Activated naive CD8-positive, alpha-beta T cell treated with anti-CD3 and anti-CD28 coated beads for 36 hours (primary cell): Measurements from ENCODE around the gene MRTFA. TPM values are rescaled to one million over a fixed set of nuclear protein-coding genes. Genes with fewer than 3 reads are reported as not detected.

ENCODE experiments used
- DNase-seq: peaks from one replicate; pipeline ENCODE4 v3.0.0; 2021
- H3K27ac Mint-ChIP-seq: one replicate; pipeline ENCODE4 v1.8.0; 2022; ENCODE audit warnings: mild to moderate bottlenecking, moderate library complexity, mixed read lengths
- H3K27me3 Mint-ChIP-seq: one replicate; pipeline ENCODE4 v1.8.0; 2022; ENCODE audit warnings: mild to moderate bottlenecking, mixed read lengths
- H3K36me3 Mint-ChIP-seq: one replicate; pipeline ENCODE4 v1.8.0; 2021; ENCODE audit warnings: mild to moderate bottlenecking, mixed read lengths
- H3K4me1 Mint-ChIP-seq: one replicate; pipeline ENCODE4 v1.8.0; 2021; ENCODE audit warnings: mixed read lengths
- H3K4me3 Mint-ChIP-seq: one replicate; pipeline ENCODE4 v1.8.0; 2022; ENCODE audit warnings: mild to moderate bottlenecking, moderate library complexity, mixed read lengths
- H3K9me3 Mint-ChIP-seq: one replicate; pipeline ENCODE4 v1.8.0; 2022; ENCODE audit warnings: mixed read lengths
- total RNA-seq, 2 experiments: library from RNA; stranded (reverse); gene quantifications; one replicate each; pipeline ENCODE4 v1.2.3, GENCODE V29; 2021

The MRTFA gene
- total RNA-seq, 2 experiments from 2014 or later, result 35.3 to 37.6 TPM

- DNase-seq, result no peak
- Mint-ChIP-seq H3K27me3 (no peaks in the 10 kb centered on the region), H3K4me1 (peaks cover 23% of the 10 kb centered on the region), H3K4me3 (no peak overlapping the region), H3K9me3 (no peaks in the 10 kb centered on the region), H3K27ac (peak overlapping the region; percentile 5), H3K36me3 (peaks cover 26% of the 10 kb centered on the region)
Measured at GRCh38 chr22:40419718-40420117, 216.8 kb downstream of the MRTFA start.

- DNase-seq, result peak; percentile 58
- H3K9me3 Mint-ChIP-seq, result no peaks in the 10 kb centered on the region
- H3K4me1 Mint-ChIP-seq, result peaks cover 23% of the 10 kb centered on the region
- H3K27ac Mint-ChIP-seq, result no peak overlapping the region
- no peaks in the 10 kb centered on the region for H3K27me3 Mint-ChIP-seq
- H3K36me3 Mint-ChIP-seq, result peaks cover 23% of the 10 kb centered on the region
- H3K4me3 Mint-ChIP-seq, result no peak overlapping the region
Measured at GRCh38 chr22:40418366-40419201, 217.9 kb downstream of the MRTFA start.

- peaks cover 21% of the 10 kb centered on the region for H3K36me3 Mint-ChIP-seq
- DNase-seq, result no peak
- no peaks in the 10 kb centered on the region for H3K9me3 Mint-ChIP-seq
- H3K27ac Mint-ChIP-seq, result no peak overlapping the region
- H3K27me3 Mint-ChIP-seq, result no peaks in the 10 kb centered on the region
- H3K4me3 Mint-ChIP-seq, result no peak overlapping the region
- H3K4me1 Mint-ChIP-seq, result peaks cover 23% of the 10 kb centered on the region
Measured at GRCh38 chr22:40417881-40418280, 218.6 kb downstream of the MRTFA start.

GRCh38 chr22:40417041-40417440, 219.5 kb downstream of the MRTFA start:
- DNase-seq, result no peak
- peaks cover 23% of the 10 kb centered on the region for H3K4me1 Mint-ChIP-seq
- H3K27ac Mint-ChIP-seq, result no peak overlapping the region
- no peak overlapping the region for H3K4me3 Mint-ChIP-seq
- H3K36me3 Mint-ChIP-seq, result peaks cover 22% of the 10 kb centered on the region
- H3K27me3 Mint-ChIP-seq, result no peaks in the 10 kb centered on the region
- no peaks in the 10 kb centered on the region for H3K9me3 Mint-ChIP-seq

GRCh38 chr22:40416636-40417035, 219.9 kb downstream of the MRTFA start:
- H3K9me3 Mint-ChIP-seq, result no peaks in the 10 kb centered on the region
- H3K4me3 Mint-ChIP-seq, result no peak overlapping the region
- H3K27ac Mint-ChIP-seq, result peak overlapping the region; percentile 87
- no peak for DNase-seq
- peaks cover 23% of the 10 kb centered on the region for H3K4me1 Mint-ChIP-seq
- peaks cover 22% of the 10 kb centered on the region for H3K36me3 Mint-ChIP-seq
- H3K27me3 Mint-ChIP-seq, result no peaks in the 10 kb centered on the region

- H3K36me3 Mint-ChIP-seq, result peaks cover 25% of the 10 kb centered on the region
- peaks cover 23% of the 10 kb centered on the region for H3K4me1 Mint-ChIP-seq
- no peak overlapping the region for H3K4me3 Mint-ChIP-seq
- no peaks in the 10 kb centered on the region for H3K27me3 Mint-ChIP-seq
- H3K27ac Mint-ChIP-seq, result peak overlapping the region; percentile 87
- no peak for DNase-seq
- no peaks in the 10 kb centered on the region for H3K9me3 Mint-ChIP-seq
Measured at GRCh38 chr22:40416267-40416570, 220.3 kb downstream of the MRTFA start.

GRCh38 chr22:40415531-40416266, 220.8 kb downstream of the MRTFA start:
- peak overlapping the region; percentile 15 for H3K4me3 Mint-ChIP-seq
- H3K4me1 Mint-ChIP-seq, result peaks cover 23% of the 10 kb centered on the region
- no peaks in the 10 kb centered on the region for H3K9me3 Mint-ChIP-seq
- DNase-seq, result no peak
- H3K36me3 Mint-ChIP-seq, result peaks cover 26% of the 10 kb centered on the region
- peak overlapping the region; percentile 87 for H3K27ac Mint-ChIP-seq
- H3K27me3 Mint-ChIP-seq, result no peaks in the 10 kb centered on the region

- no peak for DNase-seq
- peak overlapping the region; percentile 87 for H3K27ac Mint-ChIP-seq
- peaks cover 26% of the 10 kb centered on the region for H3K36me3 Mint-ChIP-seq
- no peaks in the 10 kb centered on the region for H3K9me3 Mint-ChIP-seq
- no peak overlapping the region for H3K4me3 Mint-ChIP-seq
- H3K27me3 Mint-ChIP-seq, result no peaks in the 10 kb centered on the region
- peaks cover 23% of the 10 kb centered on the region for H3K4me1 Mint-ChIP-seq
Measured at GRCh38 chr22:40414838-40415505, 221.5 kb downstream of the MRTFA start.

GRCh38 chr22:40414311-40414710, 222.2 kb downstream of the MRTFA start:
- H3K27me3 Mint-ChIP-seq, result no peaks in the 10 kb centered on the region
- H3K36me3 Mint-ChIP-seq, result peaks cover 26% of the 10 kb centered on the region
- H3K4me3 Mint-ChIP-seq, result no peak overlapping the region
- peaks cover 20% of the 10 kb centered on the region for H3K4me1 Mint-ChIP-seq
- DNase-seq, result no peak
- no peaks in the 10 kb centered on the region for H3K9me3 Mint-ChIP-seq
- H3K27ac Mint-ChIP-seq, result peak overlapping the region; percentile 38

- peaks cover 26% of the 10 kb centered on the region for H3K36me3 Mint-ChIP-seq
- DNase-seq, result no peak
- H3K4me1 Mint-ChIP-seq, result peaks cover 20% of the 10 kb centered on the region
- no peaks in the 10 kb centered on the region for H3K9me3 Mint-ChIP-seq
- no peaks in the 10 kb centered on the region for H3K27me3 Mint-ChIP-seq
- H3K27ac Mint-ChIP-seq, result peak overlapping the region; percentile 38
- H3K4me3 Mint-ChIP-seq, result no peak overlapping the region
Measured at GRCh38 chr22:40413873-40414272, 222.6 kb downstream of the MRTFA start.

GRCh38 chr22:40412441-40412840, 224.1 kb downstream of the MRTFA start:
- Mint-ChIP-seq H3K27me3 (no peaks in the 10 kb centered on the region), H3K27ac (peak overlapping the region; percentile 6), H3K9me3 (no peaks in the 10 kb centered on the region), H3K4me3 (no peak overlapping the region), H3K4me1 (peaks cover 20% of the 10 kb centered on the region), H3K36me3 (peaks cover 22% of the 10 kb centered on the region)
- DNase-seq, result no peak

GRCh38 chr22:40411506-40411861, 225.0 kb downstream of the MRTFA start:
- H3K36me3 Mint-ChIP-seq, result peaks cover 20% of the 10 kb centered on the region
- no peak overlapping the region for H3K27ac Mint-ChIP-seq
- H3K4me3 Mint-ChIP-seq, result no peak overlapping the region
- no peaks in the 10 kb centered on the region for H3K9me3 Mint-ChIP-seq
- no peaks in the 10 kb centered on the region for H3K27me3 Mint-ChIP-seq
- peaks cover 17% of the 10 kb centered on the region for H3K4me1 Mint-ChIP-seq
- DNase-seq, result no peak

- H3K4me3 Mint-ChIP-seq, result no peak overlapping the region
- no peak for DNase-seq
- H3K36me3 Mint-ChIP-seq, result peaks cover 15% of the 10 kb centered on the region
- peak overlapping the region; percentile 29 for H3K27ac Mint-ChIP-seq
- no peaks in the 10 kb centered on the region for H3K9me3 Mint-ChIP-seq
- no peaks in the 10 kb centered on the region for H3K27me3 Mint-ChIP-seq
- H3K4me1 Mint-ChIP-seq, result peaks cover 12% of the 10 kb centered on the region
Measured at GRCh38 chr22:40410731-40411505, 225.6 kb downstream of the MRTFA start.

GRCh38 chr22:40410272-40410671, 226.2 kb downstream of the MRTFA start:
- no peak for DNase-seq
- Mint-ChIP-seq H3K36me3 (peaks cover 11% of the 10 kb centered on the region), H3K4me1 (peaks cover 5% of the 10 kb centered on the region), H3K4me3 (no peak overlapping the region), H3K27me3 (no peaks in the 10 kb centered on the region), H3K27ac (no peak overlapping the region), H3K9me3 (no peaks in the 10 kb centered on the region)
